Colonic mucosa (tissue), 4 donors: Measurements from ENCODE around the gene HUNK. TPM values are rescaled to one million over a fixed set of nuclear protein-coding genes. Genes with fewer than 3 reads are reported as not detected.

Source experiments
- DNase-seq: peaks from one replicate; pipeline ENCODE4 v3.0.0-alpha.2; 2020
- H3K27ac ChIP-seq: fragments of 200-600 bp; one replicate; pipeline ENCODE4 v1.8.0; 2021
- H3K27me3 ChIP-seq: fragments of 200-600 bp; one replicate; pipeline ENCODE4 v1.8.0; 2021
- H3K36me3 ChIP-seq: fragments of 200-600 bp; one replicate; pipeline ENCODE4 v1.8.0; 2021
- H3K4me1 ChIP-seq: fragments of 200-600 bp; one replicate; pipeline ENCODE4 v1.8.0; 2021; ENCODE audit warnings: mild to moderate bottlenecking
- H3K4me3 ChIP-seq: fragments of 200-600 bp; one replicate; pipeline ENCODE4 v1.8.0; 2021
- H3K9ac ChIP-seq, 2 donors: one replicate each; pipeline ENCODE4 v1.7.0; 2013; ENCODE audit warnings: control low read depth in 2 of 2, low read depth in 2 of 2, low read length in 2 of 2
- H3K9me3 ChIP-seq: fragments of 200-600 bp; one replicate; pipeline ENCODE4 v1.8.0; 2021
- CTCF ChIP-seq: fragments of 200-600 bp; IDR thresholded peaks from one replicate; pipeline ENCODE4 v1.8.0; 2022; ENCODE audit warnings: antibody characterized with exemption, mild to moderate bottlenecking
- intact Hi-C: fragments of 100-400 bp; cut with DNase I; formaldehyde crosslinking; loops from one replicate; pipeline ENCODE4 v1.14.1; 2022
- total RNA-seq, 2 donors: library from RNA; stranded (reverse); fragmentation: NEBNext Ultra II Directional in 1 of 2; extraction: Animal tissue kit (Norgen Biotek cat#: 25700) in 1 of 2; gene quantifications; one replicate each; pipeline ENCODE4 v1.2.1, GENCODE V29; 2021
- donor health status: healthy.
- donor health status: DM: no; HTN: no; CAD: no.
- donor health status: DM: no; HTN: no; CAD: no.

HUNK gene
- total RNA-seq, 2 donors from 2014 or later = 7.2 to 13.0 TPM

- no peak for DNase-seq
- Histone ChIP-seq H3K27me3 (no peaks in the 10 kb centered on the region), H3K9ac (no peak overlapping the region), H3K27ac (no peak overlapping the region), H3K4me3 (no peak overlapping the region), H3K4me1 (no peaks in the 10 kb centered on the region), H3K9me3 (no peaks in the 10 kb centered on the region), H3K36me3 (no peaks in the 10 kb centered on the region)
- no peak for TF ChIP-seq CTCF
- intact Hi-C loops = no loop called here
These were observed 41.7 kb downstream of the HUNK start for GRCh38 chr21:31914472-31914871.

GRCh38 chr21:31915566-31915965 lies 42.7 kb downstream of the HUNK start:
- intact Hi-C loops = no loop called here
- Histone ChIP-seq H3K27me3 (no peaks in the 10 kb centered on the region), H3K9ac (no peak overlapping the region), H3K4me3 (no peak overlapping the region), H3K27ac (no peak overlapping the region), H3K36me3 (no peaks in the 10 kb centered on the region), H3K4me1 (no peaks in the 10 kb centered on the region), H3K9me3 (no peaks in the 10 kb centered on the region)
- no peak for TF ChIP-seq CTCF
- DNase-seq = no peak

DNA sequence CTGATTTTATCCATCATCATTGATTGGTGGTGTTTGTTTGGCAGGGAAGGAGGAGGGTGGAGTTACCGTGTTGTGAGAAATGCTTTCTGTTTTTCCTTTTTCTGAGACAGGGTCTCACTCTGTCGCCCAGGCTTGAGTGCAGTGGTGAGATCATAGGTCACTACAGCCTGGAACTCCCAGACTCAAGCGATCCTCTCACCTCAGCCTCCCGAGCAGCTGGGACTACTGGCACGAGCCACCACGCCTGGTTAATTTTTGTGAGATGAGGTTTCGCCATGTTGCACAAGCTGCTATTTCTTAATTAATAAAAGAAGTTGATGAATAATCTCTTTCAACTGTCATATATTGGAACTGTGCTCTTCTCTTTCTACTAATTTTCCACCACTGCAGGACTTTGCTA lies 44.3 kb downstream of the HUNK start:
- H3K9ac ChIP-seq = no peak overlapping the region
- no peaks in the 10 kb centered on the region for H3K9me3 ChIP-seq
- intact Hi-C loops = no loop called here
- H3K27ac ChIP-seq = no peak overlapping the region
- H3K4me1 ChIP-seq = no peaks in the 10 kb centered on the region
- H3K27me3 ChIP-seq = no peaks in the 10 kb centered on the region
- no peak for DNase-seq
- TF ChIP-seq CTCF = no peak
- no peak overlapping the region for H3K4me3 ChIP-seq
- H3K36me3 ChIP-seq = no peaks in the 10 kb centered on the region

GRCh38 chr21:31918250-31918775 lies 45.5 kb downstream of the HUNK start:
- Histone ChIP-seq H3K4me1 (no peaks in the 10 kb centered on the region), H3K9me3 (no peaks in the 10 kb centered on the region), H3K27ac (no peak overlapping the region), H3K27me3 (no peaks in the 10 kb centered on the region), H3K4me3 (no peak overlapping the region), H3K36me3 (no peaks in the 10 kb centered on the region), H3K9ac (no peak overlapping the region)
- intact Hi-C loops = no loop called here
- DNase-seq = no peak
- TF ChIP-seq CTCF = no peak

DNA sequence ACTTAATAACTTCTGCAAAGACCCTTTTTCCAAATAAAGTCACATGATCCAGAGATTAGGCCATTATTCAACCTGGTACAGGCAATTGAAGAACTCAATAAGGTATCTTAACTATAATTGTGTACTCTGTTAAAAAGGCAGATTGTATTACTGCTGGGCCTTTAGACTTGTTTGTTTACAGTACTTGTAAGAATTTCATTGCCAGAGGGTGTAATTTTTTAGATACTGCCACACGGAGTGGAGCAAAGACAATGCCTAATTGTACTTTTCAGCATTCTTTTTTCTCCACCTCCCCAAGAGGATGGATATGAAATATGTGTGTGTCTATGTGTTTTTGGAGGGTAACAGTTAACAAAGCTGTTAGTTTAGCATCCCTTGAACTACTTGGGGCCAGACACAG lies 47.5 kb downstream of the HUNK start:
- no peak for DNase-seq
- intact Hi-C loops = no loop called here
- H3K9me3 ChIP-seq = no peaks in the 10 kb centered on the region
- no peak overlapping the region for H3K27ac ChIP-seq
- no peak overlapping the region for H3K4me3 ChIP-seq
- no peaks in the 10 kb centered on the region for H3K4me1 ChIP-seq
- no peak for TF ChIP-seq CTCF
- H3K36me3 ChIP-seq = no peaks in the 10 kb centered on the region
- no peak overlapping the region for H3K9ac ChIP-seq
- H3K27me3 ChIP-seq = no peaks in the 10 kb centered on the region
